Measurements from ENCODE around the gene COL4A4.

GRCh38 chr2:227123697-227124096 lies 40.3 kb downstream of the COL4A4 start:
- no peak for TF ChIP-seq POLR2A (IDR thresholded peaks at IDR 0.05; ENCODE audit: low read depth, low read length)
- TF ChIP-seq RFX5 (IDR thresholded peaks at IDR 0.05; ENCODE audit: low read depth, low read length), result no peak
- no peak for TF ChIP-seq CTCF (conservative IDR thresholded peaks at IDR 0.05; ENCODE audit: low read depth, low read length)
